H1 (cell line): ENCODE results near the gene MRPS5. TPM values are rescaled to one million over a fixed set of nuclear protein-coding genes. Genes with fewer than 3 reads are reported as not detected.

Source experiments
- CTCF ChIA-PET: fragments of 300-600 bp; sonication (Branson Sonifier 250); formaldehyde crosslinking; loops from one replicate; lab custom pipeline; 2021; ENCODE audit not compliant: partially characterized antibody; lab: Charles Lee
- POLR2A ChIA-PET: fragments of 300-600 bp; sonication (Branson Sonifier 250); formaldehyde crosslinking; loops from one replicate; lab custom pipeline; 2021; ENCODE audit warnings: inconsistent platforms; ENCODE audit not compliant: partially characterized antibody; lab: Charles Lee
- DNase-seq, 2 experiments: peaks; one replicate each; pipeline versions ENCODE4 v3.0.0 to v3.0.0-alpha.2; 2010 to 2022; ENCODE audit warnings: low spot score in 2 of 2, low read depth in 1 of 2, mixed read lengths in 1 of 2
- FAIRE-seq: peaks from 2 replicates; lab custom pipeline; 2011; peaks lifted over from hg19 to GRCh38; lab: Jason Lieb, UNC
- H2AFZ ChIP-seq: 2 replicates; pipeline ENCODE4 v1.8.1; 2012; ENCODE audit warnings: low read length, inconsistent platforms
- H2AK5ac ChIP-seq: 2 replicates; pipeline ENCODE4 v1.6.1; 2013; ENCODE audit warnings: low read depth, low read length
- H2BK120ac ChIP-seq: replicated peaks from 2 replicates; pipeline ENCODE3; 2013; ENCODE audit warnings: low read depth, low read length, inconsistent platforms
- H2BK12ac ChIP-seq: 2 replicates; pipeline ENCODE4 v1.6.1; 2013; ENCODE audit warnings: low read depth, low read length
- H2BK15ac ChIP-seq: 2 replicates; pipeline ENCODE4 v1.6.1; 2013; ENCODE audit warnings: low read length
- H2BK20ac ChIP-seq: 2 replicates; pipeline ENCODE4 v1.6.1; 2013; ENCODE audit warnings: low read length
- H2BK5ac ChIP-seq: 2 replicates; pipeline ENCODE4 v1.6.1; 2013; ENCODE audit warnings: low read depth, low read length
- H3K14ac ChIP-seq: 2 replicates; pipeline ENCODE4 v1.6.1; 2013; ENCODE audit warnings: inconsistent platforms; ENCODE audit not compliant: insufficient read length
- H3K18ac ChIP-seq: 2 replicates; pipeline ENCODE4 v1.6.1; 2013; ENCODE audit warnings: low read length; ENCODE audit errors: extremely low read depth
- H3K23ac ChIP-seq: 2 replicates; pipeline ENCODE4 v1.6.1; 2013; ENCODE audit warnings: inconsistent platforms; ENCODE audit not compliant: insufficient read length
- H3K23me2 ChIP-seq: 2 replicates; pipeline ENCODE4 v1.6.1; 2013; ENCODE audit warnings: low read depth, low read length
- H3K27ac ChIP-seq: 2 replicates; pipeline ENCODE4 v1.6.1; 2011; ENCODE audit warnings: low read depth, low read length, inconsistent platforms
- H3K27me3 ChIP-seq, 4 experiments: replicated peaks in 1 of 4; 1 replicate in 1 of 4; 2 replicates in 3 of 4; pipeline versions ENCODE4 v1.6.1 to v1.8.1; 2011 to 2013; ENCODE audit warnings: low read length in 3 of 4, mild to moderate bottlenecking in 3 of 4, inconsistent platforms in 2 of 4, mixed read lengths in 2 of 4, moderate library complexity in 1 of 4; ENCODE audit not compliant: control insufficient read depth in 3 of 4, insufficient read depth in 3 of 4; ENCODE audit errors: extremely low read depth in 1 of 4
- H3K36me3 ChIP-seq, 4 experiments: 2 replicates each; pipeline versions ENCODE4 v1.6.1 to v1.8.1; 2011 to 2013; ENCODE audit warnings: mild to moderate bottlenecking in 4 of 4, low read length in 3 of 4, moderate library complexity in 2 of 4, control low read depth in 1 of 4, inconsistent platforms in 1 of 4; ENCODE audit not compliant: insufficient read depth in 4 of 4, control insufficient read depth in 2 of 4
- H3K4ac ChIP-seq: replicated peaks from 2 replicates; pipeline ENCODE3; 2013; ENCODE audit warnings: low read length, low read depth, mixed read lengths, inconsistent platforms; ENCODE audit not compliant: insufficient read length
- H3K4me1 ChIP-seq, 4 experiments: replicated peaks in 1 of 4; 1 replicate in 1 of 4; 2 replicates in 3 of 4; pipeline versions ENCODE4 v1.6.1 to v1.8.1; 2011 to 2013; ENCODE audit warnings: low read length in 3 of 4, inconsistent platforms in 2 of 4, mixed read lengths in 1 of 4; ENCODE audit not compliant: insufficient read depth in 4 of 4, control insufficient read depth in 3 of 4
- H3K4me2 ChIP-seq, 2 experiments: 2 replicates each; pipeline versions ENCODE4 v1.6.1 to v1.8.1; 2011 to 2013; ENCODE audit warnings: low read depth in 2 of 2, low read length in 2 of 2, control low read depth in 1 of 2, inconsistent platforms in 1 of 2, mild to moderate bottlenecking in 1 of 2; ENCODE audit not compliant: insufficient read depth in 1 of 2
- H3K4me3 ChIP-seq, 4 experiments: fragments of 200-600, 300-600 bp in 1 of 4; sonication (generic), shearing (Covaris generic), sonication (Bioruptor Twin) in 1 of 4; 2 replicates each; pipeline versions ENCODE4 v1.5.1 to v1.8.1; 2011 to 2016; ENCODE audit warnings: low read length in 4 of 4, low read depth in 3 of 4, control low read depth in 2 of 4, inconsistent platforms in 2 of 4, mild to moderate bottlenecking in 2 of 4, mixed read lengths in 1 of 4, moderate library complexity in 1 of 4; ENCODE audit not compliant: insufficient read depth in 2 of 4; ENCODE audit errors: extremely low read depth in 1 of 4
- H3K56ac ChIP-seq: replicated peaks from 2 replicates; pipeline ENCODE3; 2013; ENCODE audit warnings: low read depth, mild to moderate bottlenecking, mixed read lengths, low read length, inconsistent platforms; ENCODE audit not compliant: insufficient read length
- H3K79me1 ChIP-seq: 2 replicates; pipeline ENCODE4 v1.6.1; 2013; ENCODE audit warnings: low read depth, low read length, control low read depth
- H3K79me2 ChIP-seq, 2 experiments: 2 replicates each; pipeline versions ENCODE4 v1.6.1 to v1.8.1; 2012 to 2013; ENCODE audit warnings: low read length in 2 of 2, mild to moderate bottlenecking in 2 of 2, inconsistent platforms in 1 of 2; ENCODE audit not compliant: insufficient read depth in 2 of 2, control insufficient read depth in 1 of 2
- H3K9ac ChIP-seq, 4 experiments: replicated peaks in 1 of 4; 1 replicate in 1 of 4; 2 replicates in 3 of 4; pipeline versions ENCODE4 v1.6.1 to v1.8.1; 2011 to 2013; ENCODE audit warnings: low read depth in 3 of 4, low read length in 3 of 4, control low read depth in 2 of 4, mild to moderate bottlenecking in 2 of 4, moderate library complexity in 2 of 4, inconsistent platforms in 1 of 4; ENCODE audit errors: extremely low read depth in 1 of 4
- H3K9me3 ChIP-seq, 2 experiments: 2 replicates each; pipeline versions ENCODE4 v1.6.1 to v1.8.1; 2012 to 2013; ENCODE audit warnings: mild to moderate bottlenecking in 2 of 2, moderate library complexity in 2 of 2, control low read depth in 1 of 2, inconsistent platforms in 1 of 2, low read depth in 1 of 2, low read length in 1 of 2, mixed read lengths in 1 of 2; ENCODE audit not compliant: insufficient read depth in 2 of 2
- H4K20me1 ChIP-seq, 2 experiments: replicated peaks in 1 of 2; 2 replicates each; pipeline versions ENCODE3 to v1.8.1; 2011 to 2013; ENCODE audit warnings: inconsistent platforms in 2 of 2, low read length in 2 of 2, mild to moderate bottlenecking in 1 of 2; ENCODE audit not compliant: insufficient read depth in 2 of 2, control insufficient read depth in 1 of 2
- H4K5ac ChIP-seq: 2 replicates; pipeline ENCODE4 v1.6.1; 2013; ENCODE audit warnings: low read length, low read depth, mixed read lengths, inconsistent platforms; ENCODE audit not compliant: insufficient read length
- H4K8ac ChIP-seq: 2 replicates; pipeline ENCODE4 v1.8.0; 2013; ENCODE audit warnings: mild to moderate bottlenecking, moderate library complexity, low read length, inconsistent platforms; ENCODE audit not compliant: insufficient read depth; ENCODE audit errors: extremely low read depth
- H4K91ac ChIP-seq: replicated peaks from 2 replicates; pipeline ENCODE3; 2013; ENCODE audit warnings: low read length, mixed read lengths, inconsistent platforms; ENCODE audit not compliant: insufficient read length
- BRCA1 ChIP-seq: IDR thresholded peaks from 2 replicates; pipeline ENCODE4 v1.6.1; 2012; ENCODE audit warnings: low read depth, low read length, improper control_type of control experiment
- TBP ChIP-seq: IDR thresholded peaks from 2 replicates; pipeline ENCODE4 v1.6.1; 2011; ENCODE audit warnings: low read depth, low read length, improper control_type of control experiment
- WGBS, 2 experiments: shearing (Covaris generic) in 1 of 2; methylation state at CpG; one replicate each; pipeline versions ENCODE4 v1.1.6 to v1.1.7; 2013 to 2015; ENCODE audit warnings: low lambda C conversion rate in 2 of 2, mixed read lengths in 2 of 2, inconsistent platforms in 1 of 2, low coverage in 1 of 2, missing lambda C conversion rate in 1 of 2; ENCODE audit not compliant: insufficient replicate concordance in 2 of 2, insufficient coverage in 1 of 2, insufficient read length in 1 of 2; ENCODE audit errors: extremely low coverage in 1 of 2, missing lambda C conversion rate in 1 of 2; 5-methylcytosine and 5-hydroxymethylcytosine counted together
- polyA plus RNA-seq, 7 experiments: library from polyadenylated mRNA; depleted of rRNA in 3 of 7; stranded (reverse) in 5 of 7; unstranded in 2 of 7; fragments of >200 nt in 5 of 7; fragments of 200-250 nt in 2 of 7; gene quantifications; 1 replicate in 5 of 7; 2 replicates in 1 of 7; 4 replicates in 1 of 7; pipeline versions ENCODE4 v1.2.1 to v1.2.3, GENCODE V29; 2011 to 2013; ENCODE audit warnings: missing spikeins in 2 of 7, mixed read lengths in 2 of 7
- total RNA-seq: library from RNA; stranded (reverse); fragmentation: NEBNext Ultra II Directional; extraction: Animal tissue kit (Norgen Biotek cat#: 25700); gene quantifications from 2 replicates; pipeline ENCODE4 v1.2.1, GENCODE V29; 2021

MRPS5 gene
- total and polyA plus RNA-seq, 2 of the 8 experiments (the other 6 are each of a cell fraction or from before 2014, with no cell fraction given) = 36.7 to 53.0 TPM

- FAIRE-seq (no peak), DNase-seq (no peak)
- Histone ChIP-seq H3K23ac (no peak overlapping the region), H3K9me3 (peaks cover 80 to 94% of the 10 kb centered on the region in 2 experiments), H2BK15ac (no peak overlapping the region), H2BK12ac (no peak overlapping the region), H3K4me2 (no peak overlapping the region), H3K18ac (no peak overlapping the region), H3K23me2 (0 out of 2 replicates have a peak, but pooled peaks cover 2% of the 10 kb centered on the region), H3K9ac (no peak overlapping the region), H3K36me3 (no peaks in the 10 kb centered on the region), H3K14ac (no peak overlapping the region), H3K27me3 (no peaks in the 10 kb centered on the region), H3K4me3 (no peak overlapping the region), H3K56ac (no peak overlapping the region), H3K4ac (no peak overlapping the region), H3K79me2 (no peaks in the 10 kb centered on the region), H4K91ac (no peak overlapping the region), H3K4me1 (no peaks in the 10 kb centered on the region; a peak in 1 of 7 replicates), H2AFZ (no peak overlapping the region), H2BK120ac (no peak overlapping the region), H2BK5ac (no peak overlapping the region), H2BK20ac (no peak overlapping the region), H3K27ac (no peak overlapping the region), H2AK5ac (no peak overlapping the region), H4K20me1 (no peaks in the 10 kb centered on the region), H4K8ac (no peak overlapping the region), H3K79me1 (no peaks in the 10 kb centered on the region; the same call in 1 of the 2 replicates), H4K5ac (no peak overlapping the region)
- CTCF ChIA-PET = interaction anchor here (1.1 kb wide), 1 partner anchor 32 kb away, joined by 3 read pairs; no protein-coding TSS in a partner anchor
- 93% methylated on average over 5 of the region's 5 CpGs; no CpG with 5 or more reads in 1 of the 2 experiments for WGBS, 2 experiments
- POLR2A ChIA-PET = no interaction called here
- no peak for TF ChIP-seq TBP
- no peak for TF ChIP-seq BRCA1
Observed at GRCh38 chr2:95044601-95045000, 77.0 kb downstream of the MRPS5 start.
